ENCODE data around the gene ABHD12. TPM values are rescaled to one million over a fixed set of nuclear protein-coding genes. Genes with fewer than 3 reads are reported as not detected.

ABHD12 gene
- total RNA-seq, 1 experiment from 2014 or later, result 48.3 TPM

DNA sequence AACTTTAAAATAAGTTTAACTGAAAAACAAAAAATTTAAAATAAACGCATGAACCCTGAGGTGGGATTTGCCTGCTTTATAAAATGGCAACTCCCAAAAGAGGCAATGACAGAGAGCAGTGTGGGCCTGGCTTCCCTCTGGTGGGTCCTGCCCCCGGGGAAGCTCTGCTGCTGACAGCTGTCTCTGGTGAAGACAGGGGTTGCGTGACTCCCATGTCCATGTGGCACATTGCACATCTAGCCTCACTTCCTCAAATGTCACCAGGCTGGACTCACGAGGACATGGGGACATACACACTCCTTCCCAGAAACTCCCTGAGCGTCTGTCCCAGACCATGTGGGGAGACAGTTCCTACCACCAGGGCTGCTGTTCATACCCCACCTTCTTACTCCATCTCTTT lies 66.2 kb downstream of the ABHD12 start:
- H3K36me3 ChIP-seq (ENCODE audit: low read depth, low read length), result no peaks in the 10 kb centered on the region
- ChIA-PET CTCF (no interaction called here), POLR2A (ENCODE audit: unreplicated experiment) (no interaction called here)
- no peak overlapping the region for H3K4me3 ChIP-seq (ENCODE audit: low read length)
- H3K9ac ChIP-seq (ENCODE audit: low read length), result no peak overlapping the region
- no peaks in the 10 kb centered on the region for H3K9me2 ChIP-seq (replicated peaks; ENCODE audit: low read length)
- H2AFZ ChIP-seq (ENCODE audit: low read length), result no peak overlapping the region
- no peak overlapping the region for H3K4me2 ChIP-seq (ENCODE audit: low read length)
- no TSS peak for BruUV-seq (replicated peaks)
- no peaks in the 10 kb centered on the region for H3K79me2 ChIP-seq (ENCODE audit: low read length)
- intact Hi-C loops (cut with micrococcal nuclease), result no loop called here
- no peaks in the 10 kb centered on the region for H4K20me1 ChIP-seq (ENCODE audit: low read length)
- TF ChIP-seq EZH2phosphoT487 (IDR thresholded peaks at IDR 0.05; ENCODE audit: borderline replicate concordance, low read length) (no peak), EZH2 (IDR thresholded peaks at IDR 0.05; ENCODE audit: low read length, unreplicated experiment) (no peak)
- TF ChIP-seq, protein P1, sequence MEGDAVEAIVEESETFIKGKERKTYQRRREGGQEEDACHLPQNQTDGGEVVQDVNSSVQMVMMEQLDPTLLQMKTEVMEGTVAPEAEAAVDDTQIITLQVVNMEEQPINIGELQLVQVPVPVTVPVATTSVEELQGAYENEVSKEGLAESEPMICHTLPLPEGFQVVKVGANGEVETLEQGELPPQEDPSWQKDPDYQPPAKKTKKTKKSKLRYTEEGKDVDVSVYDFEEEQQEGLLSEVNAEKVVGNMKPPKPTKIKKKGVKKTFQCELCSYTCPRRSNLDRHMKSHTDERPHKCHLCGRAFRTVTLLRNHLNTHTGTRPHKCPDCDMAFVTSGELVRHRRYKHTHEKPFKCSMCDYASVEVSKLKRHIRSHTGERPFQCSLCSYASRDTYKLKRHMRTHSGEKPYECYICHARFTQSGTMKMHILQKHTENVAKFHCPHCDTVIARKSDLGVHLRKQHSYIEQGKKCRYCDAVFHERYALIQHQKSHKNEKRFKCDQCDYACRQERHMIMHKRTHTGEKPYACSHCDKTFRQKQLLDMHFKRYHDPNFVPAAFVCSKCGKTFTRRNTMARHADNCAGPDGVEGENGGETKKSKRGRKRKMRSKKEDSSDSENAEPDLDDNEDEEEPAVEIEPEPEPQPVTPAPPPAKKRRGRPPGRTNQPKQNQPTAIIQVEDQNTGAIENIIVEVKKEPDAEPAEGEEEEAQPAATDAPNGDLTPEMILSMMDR (conservative IDR thresholded peaks at IDR 0.05; ENCODE audit: low read depth, low read length), result no peak
- no peaks in the 10 kb centered on the region for H3K9me3 ChIP-seq (ENCODE audit: low read length)
- H3K27me3 ChIP-seq (ENCODE audit: low read length), result no peaks in the 10 kb centered on the region
- no peaks in the 10 kb centered on the region for H3F3A ChIP-seq (ENCODE audit: low read length, unreplicated experiment)
- ATAC-seq (no peak), DNase-seq (no peak)
- no peaks in the 10 kb centered on the region for H3K4me1 ChIP-seq (ENCODE audit: insufficient read depth, low read length)
- H3K27ac ChIP-seq (ENCODE audit: low read length), result no peak overlapping the region

DNA sequence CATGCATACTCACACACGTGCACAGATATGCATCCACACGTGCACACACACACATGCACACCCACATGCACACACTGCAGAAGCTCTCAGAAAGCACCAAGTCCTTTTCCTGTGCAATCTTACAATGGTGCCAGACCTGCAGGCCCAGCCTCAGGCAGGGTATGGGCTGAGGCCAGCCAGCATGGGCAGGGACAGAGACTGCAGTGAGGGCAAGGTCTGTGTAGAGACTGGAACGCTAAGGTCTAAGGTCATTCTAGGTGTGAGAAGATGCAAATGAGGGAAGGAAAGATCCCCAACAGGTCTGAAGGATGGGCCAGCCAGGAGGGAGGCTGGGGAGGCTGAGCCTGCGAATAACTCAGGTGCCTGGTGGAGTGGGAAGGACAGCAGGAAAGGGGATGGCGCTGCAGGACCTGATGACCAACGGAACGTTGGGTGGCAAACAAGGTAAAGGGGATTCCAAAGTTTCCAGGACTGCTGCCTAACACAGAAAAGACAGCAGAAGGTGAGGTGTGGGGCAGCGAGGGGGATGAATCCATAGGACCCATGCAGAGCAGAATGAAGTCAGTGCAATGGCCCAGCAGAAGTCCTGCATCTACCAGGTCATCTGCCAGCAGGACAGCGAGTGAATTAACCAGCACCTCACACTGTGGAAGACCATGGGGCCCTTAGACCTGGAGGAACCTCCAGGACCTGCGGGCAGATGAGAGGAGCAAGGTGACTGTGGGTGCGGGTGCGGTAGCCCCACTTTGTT lies 67.0 kb downstream of the ABHD12 start:
- no peaks in the 10 kb centered on the region for H3K27me3 ChIP-seq (ENCODE audit: low read length)
- no peak overlapping the region for H3K27ac ChIP-seq (ENCODE audit: low read length)
- intact Hi-C loops (cut with micrococcal nuclease), result no loop called here
- no peak overlapping the region for H3K4me3 ChIP-seq (ENCODE audit: low read length)
- no peak overlapping the region for H3K4me2 ChIP-seq (ENCODE audit: low read length)
- H3K36me3 ChIP-seq (ENCODE audit: low read depth, low read length), result no peaks in the 10 kb centered on the region
- BruUV-seq (replicated peaks), result no TSS peak
- no peak for DNase-seq
- ATAC-seq, result no peak
- no peaks in the 10 kb centered on the region for H3K9me2 ChIP-seq (replicated peaks; ENCODE audit: low read length)
- H2AFZ ChIP-seq (ENCODE audit: low read length), result no peak overlapping the region
- no peaks in the 10 kb centered on the region for H3F3A ChIP-seq (ENCODE audit: low read length, unreplicated experiment)
- no peaks in the 10 kb centered on the region for H3K4me1 ChIP-seq (ENCODE audit: insufficient read depth, low read length)
- CTCF ChIA-PET, result interaction anchor here (0.6 kb wide), 1 partner anchor 13 kb away, joined by 3 read pairs; no protein-coding TSS in a partner anchor
- H3K79me2 ChIP-seq (ENCODE audit: low read length), result no peaks in the 10 kb centered on the region
- H4K20me1 ChIP-seq (ENCODE audit: low read length), result no peaks in the 10 kb centered on the region
- H3K9me3 ChIP-seq (ENCODE audit: low read length), result no peaks in the 10 kb centered on the region
- TF ChIP-seq, protein P1 (conservative IDR thresholded peaks at IDR 0.05; ENCODE audit: low read depth, low read length), result no peak
- TF ChIP-seq EZH2 (IDR thresholded peaks at IDR 0.05; ENCODE audit: low read length, unreplicated experiment), result no peak
- no peak overlapping the region for H3K9ac ChIP-seq (ENCODE audit: low read length)
- POLR2A ChIA-PET (ENCODE audit: unreplicated experiment), result no interaction called here

DNA sequence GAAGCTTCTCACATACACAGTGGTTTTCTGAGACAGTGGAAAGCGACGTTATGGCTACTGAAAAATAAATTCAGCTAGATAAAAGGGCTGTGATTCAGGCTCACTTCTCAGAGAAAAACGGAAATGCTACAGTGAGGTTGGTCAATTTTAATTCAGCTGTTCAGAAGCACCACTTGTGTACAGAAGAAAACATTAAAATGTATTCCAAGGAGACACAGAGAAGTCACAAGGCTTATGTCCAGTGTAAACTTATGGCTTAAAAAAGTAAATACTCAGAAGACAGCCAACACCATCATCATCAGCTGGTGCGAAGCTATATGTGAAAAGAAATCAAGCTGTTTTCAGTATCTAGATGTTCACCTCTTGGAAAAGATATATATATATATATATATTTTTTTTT lies 68.6 kb downstream of the ABHD12 start:
- ATAC-seq, result no peak
- H4K20me1 ChIP-seq (ENCODE audit: low read length), result no peaks in the 10 kb centered on the region
- no peaks in the 10 kb centered on the region for H3K36me3 ChIP-seq (ENCODE audit: low read depth, low read length)
- H3K9me2 ChIP-seq (replicated peaks; ENCODE audit: low read length), result no peaks in the 10 kb centered on the region
- no peak for TF ChIP-seq EZH2phosphoT487 (IDR thresholded peaks at IDR 0.05; ENCODE audit: borderline replicate concordance, low read length)
- TF ChIP-seq, protein P1 (conservative IDR thresholded peaks at IDR 0.05; ENCODE audit: low read depth, low read length), result no peak
- TF ChIP-seq EZH2 (IDR thresholded peaks at IDR 0.05; ENCODE audit: low read length, unreplicated experiment), result no peak
- no TSS peak for BruUV-seq (replicated peaks)
- H3K9me3 ChIP-seq (ENCODE audit: low read length), result no peaks in the 10 kb centered on the region
- H3K9ac ChIP-seq (ENCODE audit: low read length), result no peak overlapping the region
- DNase-seq, result no peak
- CTCF ChIA-PET, result interaction anchor here (0.5 to 0.6 kb wide), 2 partner anchors 76 to 215 kb away, joined by 3 read pairs; no protein-coding TSS in a partner anchor
- no peaks in the 10 kb centered on the region for H3K4me1 ChIP-seq (ENCODE audit: insufficient read depth, low read length)
- POLR2A ChIA-PET (ENCODE audit: unreplicated experiment), result interaction anchor here (0.9 kb wide), 1 partner anchor 12 kb away, joined by 3 read pairs; no protein-coding TSS in a partner anchor
- H3K27me3 ChIP-seq (ENCODE audit: low read length), result no peaks in the 10 kb centered on the region
- no peak overlapping the region for H2AFZ ChIP-seq (ENCODE audit: low read length)
- H3K4me2 ChIP-seq (ENCODE audit: low read length), result no peak overlapping the region
- no peak overlapping the region for H3K4me3 ChIP-seq (ENCODE audit: low read length)
- no peaks in the 10 kb centered on the region for H3F3A ChIP-seq (ENCODE audit: low read length, unreplicated experiment)
- intact Hi-C loops (cut with micrococcal nuclease), result no loop called here
- H3K27ac ChIP-seq (ENCODE audit: low read length), result no peak overlapping the region
- no peaks in the 10 kb centered on the region for H3K79me2 ChIP-seq (ENCODE audit: low read length)

Measured in PC-3 (cell line).